Loucy (cell line): ENCODE results near the gene CUL5.
"Not testable (repeated sequence)": the region's sequence is repeated elsewhere in the genome, so short reads cannot be mapped to it uniquely, and the experiment has no call there.

Source experiments
- H2AFZ ChIP-seq: fragments of 200-600 bp; sonication (generic); 2 replicates; pipeline ENCODE4 v1.6.0; 2016; ENCODE audit warnings: antibody characterized with exemption, mild to moderate bottlenecking, low read length, moderate library complexity
- H3F3A ChIP-seq: fragments of 200-600 bp; 2 replicates; pipeline ENCODE4 v1.6.0; 2016; ENCODE audit warnings: antibody characterized with exemption, low read depth, mild to moderate bottlenecking
- H3K27me3 ChIP-seq: fragments of 200-600 bp; sonication (generic); 2 replicates; pipeline ENCODE4 v1.6.1; 2014; ENCODE audit warnings: low read length, mild to moderate bottlenecking; ENCODE audit not compliant: insufficient read depth, poor library complexity, severe bottlenecking
- H3K36me3 ChIP-seq: fragments of 200-600 bp; sonication (generic); 2 replicates; pipeline ENCODE4 v1.6.1; 2016; ENCODE audit warnings: low read length; ENCODE audit not compliant: insufficient read depth
- H3K4me1 ChIP-seq: fragments of 200-600 bp; sonication (generic); 2 replicates; pipeline ENCODE4 v1.5.1; 2014; ENCODE audit warnings: low read length, mild to moderate bottlenecking; ENCODE audit not compliant: insufficient read depth, poor library complexity, severe bottlenecking
- H3K4me2 ChIP-seq: fragments of 200-600 bp; sonication (generic); 2 replicates; pipeline ENCODE4 v1.6.0; 2014; ENCODE audit warnings: antibody characterized with exemption, low read length, low read depth, mild to moderate bottlenecking; ENCODE audit not compliant: poor library complexity, severe bottlenecking
- H3K4me3 ChIP-seq: fragments of 200-600 bp; sonication (generic); 2 replicates; pipeline ENCODE4 v1.5.1; 2014; ENCODE audit warnings: low read length, mild to moderate bottlenecking, mixed read lengths; ENCODE audit not compliant: poor library complexity, severe bottlenecking
- H3K79me2 ChIP-seq: fragments of 200-600 bp; sonication (generic); 2 replicates; pipeline ENCODE4 v1.6.1; 2014; ENCODE audit warnings: low read length; ENCODE audit not compliant: insufficient read depth
- H3K9ac ChIP-seq: fragments of 200-600 bp; sonication (generic); 2 replicates; pipeline ENCODE4 v1.6.0; 2014; ENCODE audit warnings: mild to moderate bottlenecking, low read depth, low read length, moderate library complexity; ENCODE audit not compliant: poor library complexity, severe bottlenecking
- H3K9me2 ChIP-seq: fragments of 200-600 bp; sonication (generic); replicated peaks from 2 replicates; pipeline ENCODE4 v1.6.1; 2016; ENCODE audit warnings: low read depth, low read length, mixed read lengths
- H3K9me3 ChIP-seq: fragments of 200-600 bp; sonication (generic); 2 replicates; pipeline ENCODE4 v1.6.1; 2014; ENCODE audit warnings: mild to moderate bottlenecking, antibody characterized with exemption, low read length, low read depth; ENCODE audit not compliant: insufficient read depth
- H4K20me1 ChIP-seq: fragments of 200-600 bp; sonication (generic); 2 replicates; pipeline ENCODE4 v1.6.0; 2014; ENCODE audit warnings: antibody characterized with exemption, low read length, mild to moderate bottlenecking; ENCODE audit not compliant: insufficient read depth, poor library complexity, severe bottlenecking
- EZH2phosphoT487 ChIP-seq: fragments of 200-600 bp; IDR thresholded peaks from 2 replicates; pipeline ENCODE4 v1.6.1; 2018; ENCODE audit warnings: antibody characterized with exemption, mild to moderate bottlenecking, moderate library complexity, borderline replicate concordance
- TF ChIP-seq, protein P1 (sequence below): fragments of 200-600 bp; sonication (generic); conservative IDR thresholded peaks from 2 replicates; pipeline ENCODE4 v1.5.1; 2014; ENCODE audit warnings: mild to moderate bottlenecking, antibody characterized with exemption, low read length

CUL5 gene

DNA sequence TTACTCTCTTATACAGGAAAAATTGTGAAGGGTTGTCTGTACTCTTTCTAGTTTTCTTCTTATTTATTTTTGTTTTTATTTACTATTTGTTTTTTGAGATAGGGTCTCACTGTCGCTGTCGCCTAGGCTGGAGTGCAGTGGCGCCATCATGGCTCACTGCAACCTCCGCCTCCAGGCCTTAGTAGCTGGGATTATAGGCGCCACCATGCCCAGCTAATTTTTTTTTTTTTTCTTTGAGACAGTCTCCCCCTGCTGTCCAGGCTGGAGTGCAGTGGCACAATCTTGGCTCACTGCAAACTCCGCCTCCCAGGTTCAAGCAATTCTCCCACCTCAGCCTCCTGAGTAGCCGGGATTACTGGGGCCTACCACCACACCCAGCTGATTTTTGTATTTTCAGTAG, 18.4 kb downstream of the CUL5 start:
- peaks cover 5% of the 10 kb centered on the region; the same call in 1 of the 2 replicates for H3K36me3 ChIP-seq
- H3K4me1 ChIP-seq, result no peaks in the 10 kb centered on the region
- H3K9me3 ChIP-seq, result no peaks in the 10 kb centered on the region
- H3K4me3 ChIP-seq, result no peak overlapping the region
- no peaks in the 10 kb centered on the region for H3K9me2 ChIP-seq
- H3K4me2 ChIP-seq, result no peak overlapping the region
- H2AFZ ChIP-seq, result no peak overlapping the region
- peaks cover 96% of the 10 kb centered on the region for H3K79me2 ChIP-seq
- peaks cover 71% of the 10 kb centered on the region for H4K20me1 ChIP-seq
- no peak for TF ChIP-seq EZH2phosphoT487
- TF ChIP-seq, protein P1, sequence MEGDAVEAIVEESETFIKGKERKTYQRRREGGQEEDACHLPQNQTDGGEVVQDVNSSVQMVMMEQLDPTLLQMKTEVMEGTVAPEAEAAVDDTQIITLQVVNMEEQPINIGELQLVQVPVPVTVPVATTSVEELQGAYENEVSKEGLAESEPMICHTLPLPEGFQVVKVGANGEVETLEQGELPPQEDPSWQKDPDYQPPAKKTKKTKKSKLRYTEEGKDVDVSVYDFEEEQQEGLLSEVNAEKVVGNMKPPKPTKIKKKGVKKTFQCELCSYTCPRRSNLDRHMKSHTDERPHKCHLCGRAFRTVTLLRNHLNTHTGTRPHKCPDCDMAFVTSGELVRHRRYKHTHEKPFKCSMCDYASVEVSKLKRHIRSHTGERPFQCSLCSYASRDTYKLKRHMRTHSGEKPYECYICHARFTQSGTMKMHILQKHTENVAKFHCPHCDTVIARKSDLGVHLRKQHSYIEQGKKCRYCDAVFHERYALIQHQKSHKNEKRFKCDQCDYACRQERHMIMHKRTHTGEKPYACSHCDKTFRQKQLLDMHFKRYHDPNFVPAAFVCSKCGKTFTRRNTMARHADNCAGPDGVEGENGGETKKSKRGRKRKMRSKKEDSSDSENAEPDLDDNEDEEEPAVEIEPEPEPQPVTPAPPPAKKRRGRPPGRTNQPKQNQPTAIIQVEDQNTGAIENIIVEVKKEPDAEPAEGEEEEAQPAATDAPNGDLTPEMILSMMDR, result peak; percentile 17; the same call in 1 of the 2 replicates
- no peaks in the 10 kb centered on the region for H3F3A ChIP-seq
- no peaks in the 10 kb centered on the region for H3K27me3 ChIP-seq
- H3K9ac ChIP-seq, result no peak overlapping the region

DNA sequence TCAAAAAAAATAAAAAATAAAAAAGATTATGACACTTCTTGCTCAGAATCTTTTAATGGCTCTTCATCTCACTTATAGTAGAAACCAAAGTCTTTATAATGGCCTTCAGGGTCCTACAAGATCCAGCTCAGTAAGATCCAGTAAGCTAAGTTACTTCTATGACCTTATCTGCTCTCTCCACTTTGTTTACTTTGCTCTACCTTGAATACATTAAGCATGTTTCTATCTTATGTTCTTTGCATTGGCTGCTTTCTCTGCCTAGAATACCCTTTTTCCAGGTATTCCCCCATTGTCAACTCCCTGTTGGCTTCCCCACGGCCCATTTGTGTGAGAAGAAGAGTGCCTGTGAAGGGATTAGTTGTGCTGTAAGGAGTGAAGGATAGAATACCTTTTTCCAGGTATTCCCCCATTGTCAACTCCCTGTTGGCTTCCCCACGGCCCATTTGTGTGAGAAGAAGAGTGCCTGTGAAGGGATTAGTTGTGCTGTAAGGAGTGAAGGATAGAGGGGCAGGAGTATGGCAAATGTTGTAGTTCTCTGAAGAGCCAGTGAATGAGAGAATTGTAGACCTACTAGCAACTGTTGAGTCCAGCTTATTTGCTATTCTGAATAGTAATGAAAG, 20.2 kb downstream of the CUL5 start:
- H3K79me2 ChIP-seq, result peaks cover 95% of the 10 kb centered on the region
- H3K4me2 ChIP-seq, H3K4me3 ChIP-seq, H3K27me3 ChIP-seq, H2AFZ ChIP-seq, H3K9ac ChIP-seq, H3K4me1 ChIP-seq, H3K9me3 ChIP-seq, H3F3A ChIP-seq, H3K9me2 ChIP-seq: not testable (repeated sequence)
- peaks cover 65% of the 10 kb centered on the region for H4K20me1 ChIP-seq
- peaks cover 10% of the 10 kb centered on the region; the same call in 1 of the 2 replicates for H3K36me3 ChIP-seq

DNA sequence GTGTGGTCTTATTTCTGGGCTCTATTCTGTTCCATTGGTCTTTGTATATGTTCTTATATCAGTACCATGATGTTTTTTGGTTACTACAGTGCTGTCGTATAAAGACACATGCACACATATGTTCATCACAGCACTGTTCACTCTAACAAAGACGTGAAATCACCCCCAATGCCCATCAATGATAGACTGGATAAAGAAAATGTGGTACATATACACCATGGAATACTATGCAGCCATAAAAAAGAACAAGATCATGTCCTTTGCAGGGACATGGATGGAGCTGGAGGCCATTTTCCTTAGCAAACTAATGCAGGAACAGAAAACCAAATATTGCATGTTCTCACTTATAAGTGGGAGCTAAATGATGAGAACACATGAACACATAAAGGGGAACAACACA, 22.9 kb downstream of the CUL5 start:
- not testable (repeated sequence) for H3K27me3 ChIP-seq, H3K4me3 ChIP-seq, H3K4me2 ChIP-seq, H3K9ac ChIP-seq, H3K9me3 ChIP-seq, H3K9me2 ChIP-seq, H2AFZ ChIP-seq, H3K4me1 ChIP-seq, H3F3A ChIP-seq
- peaks cover 39% of the 10 kb centered on the region for H4K20me1 ChIP-seq
- peaks cover 30% of the 10 kb centered on the region; the same call in 1 of the 2 replicates for H3K36me3 ChIP-seq
- peaks cover 76% of the 10 kb centered on the region for H3K79me2 ChIP-seq

DNA sequence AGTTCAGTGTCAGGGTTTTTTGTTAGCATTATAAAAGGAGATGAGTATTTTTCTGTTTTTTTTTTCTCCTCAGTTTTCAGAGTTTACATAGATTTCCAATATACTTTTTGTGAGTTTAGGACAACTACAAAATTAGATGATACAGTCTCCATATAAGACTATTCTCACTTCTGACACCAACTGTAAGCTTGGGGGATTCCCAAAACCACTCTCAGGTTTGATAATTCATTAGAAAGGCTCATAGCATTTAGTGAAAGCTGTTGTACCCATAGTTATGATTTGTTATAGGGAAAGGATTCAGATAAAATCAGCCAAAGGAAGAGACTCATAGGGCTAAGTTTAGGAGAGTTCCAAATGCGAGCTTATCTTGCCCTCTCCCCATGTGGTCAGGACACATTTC, 24.1 kb downstream of the CUL5 start:
- no peak overlapping the region for H2AFZ ChIP-seq
- H3K36me3 ChIP-seq, result peaks cover 42% of the 10 kb centered on the region; the same call in 1 of the 2 replicates
- peaks cover 64% of the 10 kb centered on the region for H3K79me2 ChIP-seq
- H3F3A ChIP-seq, result no peaks in the 10 kb centered on the region
- no peaks in the 10 kb centered on the region for H3K9me3 ChIP-seq
- peaks cover 29% of the 10 kb centered on the region for H4K20me1 ChIP-seq
- TF ChIP-seq, protein P1, result no peak
- TF ChIP-seq EZH2phosphoT487, result no peak
- no peak overlapping the region for H3K4me2 ChIP-seq
- H3K27me3 ChIP-seq, result no peaks in the 10 kb centered on the region
- H3K9ac ChIP-seq, result no peak overlapping the region
- H3K4me1 ChIP-seq, result no peaks in the 10 kb centered on the region
- no peaks in the 10 kb centered on the region for H3K9me2 ChIP-seq
- H3K4me3 ChIP-seq, result no peak overlapping the region
